Mucosa of descending colon (tissue), 3 donors: ENCODE results near the gene SAMD4B. TPM values are rescaled to one million over a fixed set of nuclear protein-coding genes. Genes with fewer than 3 reads are reported as not detected.

Experiments used
- ATAC-seq: fragments of 200-7000 bp; cut with Tn5 transposase; one replicate; pipeline ENCODE4 v1.9.1; 2020; ENCODE audit warnings: mild to moderate bottlenecking, moderate library complexity
- DNase-seq, 3 donors: peaks; one replicate each; pipeline ENCODE4 v3.0.0-alpha.2; 2020
- H3K36me3 ChIP-seq: fragments of 200-600 bp; one replicate; pipeline ENCODE4 v1.8.0; 2021; ENCODE audit warnings: low read depth, mild to moderate bottlenecking
- H3K4me1 ChIP-seq: fragments of 200-600 bp; one replicate; pipeline ENCODE4 v1.8.0; 2021; ENCODE audit warnings: low read depth, mild to moderate bottlenecking
- H3K4me3 ChIP-seq: fragments of 200-600 bp; one replicate; pipeline ENCODE4 v1.8.0; 2021; ENCODE audit warnings: mild to moderate bottlenecking
- H3K9me3 ChIP-seq: fragments of 200-600 bp; one replicate; pipeline ENCODE4 v1.8.0; 2021; ENCODE audit warnings: mild to moderate bottlenecking
- intact Hi-C, 2 donors: fragments of 100-400 bp; cut with DNase I in 1 of 2; cut with micrococcal nuclease in 1 of 2; formaldehyde crosslinking; loops; one replicate each; pipeline versions ENCODE4 v1.11.0 to v1.11.1; 2022; cut with DNase I, micrococcal nuclease
- total RNA-seq, 3 donors: library from RNA; stranded (reverse); fragmentation: NEBNext Ultra II Directional in 2 of 3; extraction: Animal tissue kit (Norgen Biotek cat#: 25700) in 2 of 3; gene quantifications; one replicate each; pipeline versions ENCODE4 v1.2.1 to v1.2.4, GENCODE V29; 2021 to 2023
- TF ChIP-seq, protein P1 (sequence below): fragments of 200-600 bp; IDR thresholded peaks from one replicate; pipeline ENCODE4 v1.8.0; 2022; ENCODE audit warnings: antibody characterized with exemption, mild to moderate bottlenecking
- donor health status: DM: no; HTN: no; CAD: no; lungs with moderate emphysema.
- donor health status: DM: no; HTN: no; CAD: no.
- donor health status: DM: no; HTN: yes; CAD: no.

The SAMD4B gene
- total RNA-seq, 3 donors from 2014 or later, result 55.1 to 91.5 (median 67.4) TPM

DNA sequence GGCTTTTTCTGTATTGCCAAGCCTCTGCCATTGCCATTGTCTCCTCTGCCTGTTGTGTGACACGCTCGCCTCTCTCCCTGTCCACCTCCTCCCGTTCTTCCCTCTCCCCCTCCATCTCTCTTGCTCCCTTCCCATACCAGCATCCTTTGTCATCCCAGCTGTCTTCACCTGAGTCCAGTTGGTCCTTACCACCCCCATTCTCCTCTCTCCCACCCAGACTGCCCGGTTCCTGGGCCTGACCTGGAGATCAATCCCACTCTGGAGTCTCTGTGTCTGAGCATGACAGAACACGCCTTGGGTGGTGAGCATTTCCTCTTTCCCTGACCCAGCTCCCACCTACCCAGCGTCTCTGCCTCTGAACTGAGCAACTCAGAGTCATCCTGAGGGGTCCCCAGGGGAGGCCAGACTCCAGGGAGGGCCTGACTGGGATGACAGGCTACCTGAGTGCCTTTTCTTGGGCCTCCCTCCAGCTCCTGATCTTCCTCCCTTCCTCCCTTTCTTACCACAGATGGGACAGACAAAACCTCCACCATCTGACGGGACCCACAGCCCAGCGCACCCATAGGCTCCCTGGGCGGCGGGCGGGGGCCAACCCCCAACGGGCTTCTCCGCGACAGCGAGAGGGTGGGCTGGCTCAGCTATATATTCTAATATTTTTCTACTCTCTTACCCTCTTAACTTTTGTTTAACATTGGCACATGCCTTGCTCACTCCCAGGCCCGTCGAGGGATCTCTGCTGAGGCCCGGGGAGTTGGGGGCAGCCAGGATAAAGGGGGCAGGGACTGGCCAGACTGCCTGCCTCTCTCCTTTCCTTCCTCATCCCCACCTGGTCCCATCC, 41.0 kb downstream of the SAMD4B start:
- no peak for ATAC-seq
- intact Hi-C loops, result no loop called here
- Histone ChIP-seq H3K4me3 (no peak overlapping the region), H3K4me1 (no peaks in the 10 kb centered on the region), H3K9me3 (no peaks in the 10 kb centered on the region), H3K36me3 (peaks cover 28% of the 10 kb centered on the region)
- no peak for DNase-seq
- TF ChIP-seq, protein P1, sequence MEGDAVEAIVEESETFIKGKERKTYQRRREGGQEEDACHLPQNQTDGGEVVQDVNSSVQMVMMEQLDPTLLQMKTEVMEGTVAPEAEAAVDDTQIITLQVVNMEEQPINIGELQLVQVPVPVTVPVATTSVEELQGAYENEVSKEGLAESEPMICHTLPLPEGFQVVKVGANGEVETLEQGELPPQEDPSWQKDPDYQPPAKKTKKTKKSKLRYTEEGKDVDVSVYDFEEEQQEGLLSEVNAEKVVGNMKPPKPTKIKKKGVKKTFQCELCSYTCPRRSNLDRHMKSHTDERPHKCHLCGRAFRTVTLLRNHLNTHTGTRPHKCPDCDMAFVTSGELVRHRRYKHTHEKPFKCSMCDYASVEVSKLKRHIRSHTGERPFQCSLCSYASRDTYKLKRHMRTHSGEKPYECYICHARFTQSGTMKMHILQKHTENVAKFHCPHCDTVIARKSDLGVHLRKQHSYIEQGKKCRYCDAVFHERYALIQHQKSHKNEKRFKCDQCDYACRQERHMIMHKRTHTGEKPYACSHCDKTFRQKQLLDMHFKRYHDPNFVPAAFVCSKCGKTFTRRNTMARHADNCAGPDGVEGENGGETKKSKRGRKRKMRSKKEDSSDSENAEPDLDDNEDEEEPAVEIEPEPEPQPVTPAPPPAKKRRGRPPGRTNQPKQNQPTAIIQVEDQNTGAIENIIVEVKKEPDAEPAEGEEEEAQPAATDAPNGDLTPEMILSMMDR, result no peak

DNA sequence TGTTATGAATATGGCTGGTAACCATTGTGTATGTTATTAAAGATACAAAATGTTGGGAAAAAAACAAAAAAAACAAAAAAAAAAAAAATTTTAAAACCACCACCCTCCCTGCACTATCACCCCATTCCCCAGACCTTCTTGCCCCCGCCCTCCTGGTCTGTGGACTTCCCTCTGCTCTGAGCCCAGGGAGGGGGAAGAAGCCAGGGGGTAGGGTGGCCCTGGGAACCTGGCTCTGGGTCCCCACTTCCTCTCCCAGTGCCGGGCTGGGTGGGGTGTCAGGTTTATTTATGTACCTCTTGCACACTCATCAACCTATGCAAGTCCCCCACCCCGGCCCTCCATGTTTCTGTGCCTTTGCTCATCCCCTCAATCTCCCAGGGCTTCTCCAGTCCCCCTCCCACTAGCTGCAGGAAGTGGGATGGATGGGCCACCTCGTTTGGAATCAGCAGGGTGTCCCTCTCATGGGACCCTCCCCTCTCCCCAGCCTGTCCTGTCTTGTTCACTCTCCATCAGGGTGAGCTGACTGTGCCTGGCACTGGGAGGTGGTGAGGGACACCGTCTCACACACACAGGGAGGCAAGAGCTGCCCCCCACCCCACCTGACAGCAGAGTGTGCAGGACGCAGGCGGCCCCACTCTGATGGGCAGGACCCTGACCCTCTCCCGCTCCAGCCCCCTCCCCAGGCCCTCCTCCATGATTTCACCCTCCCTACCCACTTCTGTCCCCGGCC, 42.8 kb downstream of the SAMD4B start:
- no peak overlapping the region for H3K4me3 ChIP-seq
- intact Hi-C loops, result no loop called here
- ATAC-seq, result no peak
- H3K4me1 ChIP-seq, result peaks cover 4% of the 10 kb centered on the region
- TF ChIP-seq, protein P1, result no peak
- H3K36me3 ChIP-seq, result peaks cover 16% of the 10 kb centered on the region
- no peak for DNase-seq
- no peaks in the 10 kb centered on the region for H3K9me3 ChIP-seq

DNA sequence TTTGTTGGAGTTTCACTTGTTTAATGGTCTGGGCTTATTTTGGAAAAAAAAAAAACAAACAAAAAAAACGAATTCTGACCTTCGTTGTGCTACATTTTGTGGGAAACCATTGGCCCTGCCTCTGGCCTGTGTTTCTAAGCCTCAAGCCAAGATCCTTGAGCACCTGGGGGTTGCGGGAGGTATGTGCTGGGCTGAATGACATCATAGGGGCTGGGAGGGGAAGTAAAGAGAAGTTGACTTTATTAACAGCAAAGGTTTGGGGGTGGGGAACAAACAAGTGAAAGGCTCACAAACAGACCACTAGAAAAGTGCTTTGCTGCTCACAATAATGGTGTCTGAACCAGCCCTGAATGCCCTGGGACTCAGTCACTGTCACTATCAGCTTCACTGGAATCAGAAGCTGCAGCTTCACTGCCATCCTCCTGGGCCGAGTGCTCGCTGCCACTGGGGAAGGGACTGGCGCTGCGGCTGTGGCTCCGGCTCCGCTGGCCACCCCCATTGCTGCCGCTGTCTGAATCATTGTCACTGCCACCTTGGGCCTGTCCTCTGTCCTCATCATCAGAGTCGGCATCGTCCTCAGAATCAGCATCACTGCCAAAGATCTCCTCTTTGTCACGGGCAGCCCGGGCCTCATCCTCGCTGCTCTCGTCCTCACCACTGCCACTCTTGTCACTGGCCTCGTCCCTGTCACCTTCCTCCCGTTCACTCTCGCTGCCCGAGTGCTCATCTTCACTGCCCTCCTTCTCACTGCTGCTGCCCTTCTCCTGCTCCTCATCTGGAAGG, 43.6 kb downstream of the SAMD4B start:
- TF ChIP-seq, protein P1, result no peak
- intact Hi-C loops, result no loop called here
- Histone ChIP-seq H3K36me3 (peaks cover 8% of the 10 kb centered on the region), H3K4me1 (peaks cover 8% of the 10 kb centered on the region), H3K9me3 (no peaks in the 10 kb centered on the region), H3K4me3 (no peak overlapping the region)
- DNase-seq (no peak), ATAC-seq (no peak)

DNA sequence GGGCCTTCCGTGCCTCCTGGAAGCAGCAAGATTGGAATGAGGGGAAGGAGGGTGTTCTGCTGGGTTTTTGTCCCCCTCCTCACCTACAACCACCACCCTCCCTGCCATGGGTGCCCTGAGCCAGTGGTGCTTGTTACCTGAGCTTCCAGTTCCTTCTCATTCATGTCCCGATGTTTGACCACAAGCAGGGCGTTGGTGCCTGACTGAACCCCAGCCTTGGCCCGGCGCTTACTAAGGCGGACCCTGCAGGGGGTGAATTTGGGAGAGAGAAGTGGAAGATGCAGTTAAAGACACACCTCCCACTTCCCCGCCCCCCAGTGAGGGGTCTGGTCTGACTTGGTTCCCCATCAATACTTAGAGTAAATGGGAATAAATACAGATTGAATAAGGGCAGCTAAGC, 44.3 kb downstream of the SAMD4B start:
- H3K4me1 ChIP-seq, result peaks cover 8% of the 10 kb centered on the region
- no peak for ATAC-seq
- H3K4me3 ChIP-seq, result no peak overlapping the region
- TF ChIP-seq, protein P1, result no peak
- intact Hi-C loops, result no loop called here
- H3K9me3 ChIP-seq, result no peaks in the 10 kb centered on the region
- peaks cover 8% of the 10 kb centered on the region for H3K36me3 ChIP-seq
- DNase-seq, result no peak

DNA sequence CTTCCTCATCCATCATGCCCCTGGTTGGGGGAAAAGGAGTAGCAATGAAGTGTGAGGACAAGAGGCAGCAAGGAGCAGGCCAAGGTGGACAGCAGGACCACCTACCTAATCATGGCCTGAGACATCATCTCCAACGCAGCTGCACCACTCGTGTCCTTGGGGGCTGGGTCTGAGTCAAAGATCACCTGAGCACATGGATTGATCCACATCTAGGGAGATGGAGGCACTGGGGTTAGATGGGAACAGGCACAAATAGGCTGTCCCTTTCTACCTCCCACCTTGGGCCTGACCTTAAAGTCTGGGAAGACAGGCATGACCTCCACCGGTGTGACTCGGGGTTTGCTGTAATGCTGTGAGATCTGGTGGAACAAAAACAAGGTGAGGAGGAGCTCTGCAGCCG, 46.4 kb downstream of the SAMD4B start:
- ATAC-seq, result no peak
- Histone ChIP-seq H3K4me1 (peaks cover 15% of the 10 kb centered on the region), H3K4me3 (no peak overlapping the region), H3K9me3 (no peaks in the 10 kb centered on the region), H3K36me3 (peaks cover 8% of the 10 kb centered on the region)
- DNase-seq, result no peak
- intact Hi-C loops, result no loop called here
- TF ChIP-seq, protein P1, result no peak
